ENCODE measurements around the gene CSTB.

Gene CSTB

GRCh38 chr21:43816611-43817071 lies 40.5 kb upstream of the CSTB start:
- Histone ChIP-seq H3K4me3 (ENCODE audit: severe bottlenecking) (no peak overlapping the region), H3K27ac (ENCODE audit: poor library complexity, severe bottlenecking) (no peak overlapping the region), H3K9me3 (ENCODE audit: severe bottlenecking) (no peaks in the 10 kb centered on the region), H3K4me1 (ENCODE audit: insufficient read depth, poor library complexity, severe bottlenecking) (peaks cover 13% of the 10 kb centered on the region), H3K36me3 (ENCODE audit: low read depth) (no peaks in the 10 kb centered on the region), H3K27me3 (ENCODE audit: insufficient read depth, poor library complexity, severe bottlenecking) (no peaks in the 10 kb centered on the region)
- ATAC-seq (ENCODE audit: low read depth) (no peak), DNase-seq (ENCODE audit: low spot score) (peak; percentile 36)
- no peak for TF ChIP-seq CTCF (IDR thresholded peaks at IDR 0.05; ENCODE audit: poor library complexity, severe bottlenecking)

DNA sequence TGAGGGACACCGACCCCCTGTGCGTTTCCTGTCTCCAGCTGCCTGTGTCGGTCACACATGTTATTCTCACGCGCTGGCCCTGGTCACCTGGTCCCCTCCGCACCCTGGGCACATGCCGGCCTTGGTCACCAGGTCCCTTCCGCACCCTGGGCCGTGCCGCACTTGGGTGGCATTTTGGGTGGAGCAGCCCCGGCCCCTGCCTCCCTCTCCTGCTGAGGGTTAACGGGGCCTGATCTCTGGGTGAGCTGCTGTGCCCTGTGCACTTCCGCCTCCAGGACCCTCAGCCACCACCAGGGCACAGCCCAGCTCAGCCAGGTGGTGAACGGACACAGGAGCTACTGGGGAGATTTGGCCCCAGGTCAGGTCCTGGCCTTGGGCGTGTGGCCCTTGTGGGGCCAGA lies 39.9 kb upstream of the CSTB start:
- no peak for DNase-seq (ENCODE audit: low spot score)
- Histone ChIP-seq H3K9me3 (ENCODE audit: severe bottlenecking) (no peaks in the 10 kb centered on the region), H3K4me3 (ENCODE audit: severe bottlenecking) (no peak overlapping the region), H3K4me1 (ENCODE audit: insufficient read depth, poor library complexity, severe bottlenecking) (peaks cover 15% of the 10 kb centered on the region), H3K27ac (ENCODE audit: poor library complexity, severe bottlenecking) (no peak overlapping the region), H3K36me3 (ENCODE audit: low read depth) (no peaks in the 10 kb centered on the region), H3K27me3 (ENCODE audit: insufficient read depth, poor library complexity, severe bottlenecking) (no peaks in the 10 kb centered on the region)
- ATAC-seq (ENCODE audit: low read depth) = no peak
- no peak for TF ChIP-seq CTCF (IDR thresholded peaks at IDR 0.05; ENCODE audit: poor library complexity, severe bottlenecking)

DNA sequence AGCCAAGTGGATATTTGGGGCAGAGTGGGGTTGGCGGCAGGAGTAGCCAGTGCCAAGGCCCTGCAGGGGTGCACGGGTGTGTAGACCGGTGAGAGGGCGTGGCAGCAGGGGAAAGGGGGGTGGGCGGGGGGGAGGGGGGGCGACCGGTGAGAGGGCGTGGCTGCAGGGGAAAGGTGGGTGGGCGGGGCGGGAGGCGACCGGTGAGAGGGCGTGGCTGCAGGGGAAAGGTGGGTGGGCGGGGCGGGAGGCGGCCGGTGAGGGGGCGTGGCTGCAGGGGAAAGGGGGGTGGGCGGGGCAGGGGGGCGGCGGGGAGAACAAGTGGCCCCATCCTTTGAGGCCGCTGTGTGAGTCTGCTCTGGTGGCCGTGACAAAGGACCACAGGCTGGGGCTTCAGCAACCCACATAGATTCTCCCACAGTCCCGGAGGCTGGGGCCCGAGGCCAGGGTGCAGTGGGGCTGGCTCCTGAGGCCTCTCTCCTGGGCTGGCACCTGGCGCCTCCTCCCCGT lies 39.1 kb upstream of the CSTB start:
- TF ChIP-seq CTCF (IDR thresholded peaks at IDR 0.05; ENCODE audit: poor library complexity, severe bottlenecking) = no peak
- H3K4me1 ChIP-seq (ENCODE audit: insufficient read depth, poor library complexity, severe bottlenecking) = peaks cover 15% of the 10 kb centered on the region
- no peak overlapping the region for H3K27ac ChIP-seq (ENCODE audit: poor library complexity, severe bottlenecking)
- peak; percentile 54 for DNase-seq (ENCODE audit: low spot score)
- no peaks in the 10 kb centered on the region for H3K9me3 ChIP-seq (ENCODE audit: severe bottlenecking)
- H3K4me3 ChIP-seq (ENCODE audit: severe bottlenecking) = no peak overlapping the region
- no peaks in the 10 kb centered on the region for H3K27me3 ChIP-seq (ENCODE audit: insufficient read depth, poor library complexity, severe bottlenecking)
- H3K36me3 ChIP-seq (ENCODE audit: low read depth) = no peaks in the 10 kb centered on the region
- ATAC-seq (ENCODE audit: low read depth) = no peak

- no peak for ATAC-seq (ENCODE audit: low read depth)
- H3K27ac ChIP-seq (ENCODE audit: poor library complexity, severe bottlenecking) = no peak overlapping the region
- H3K4me3 ChIP-seq (ENCODE audit: severe bottlenecking) = no peak overlapping the region
- H3K36me3 ChIP-seq (ENCODE audit: low read depth) = no peaks in the 10 kb centered on the region
- H3K9me3 ChIP-seq (ENCODE audit: severe bottlenecking) = no peaks in the 10 kb centered on the region
- peaks cover 15% of the 10 kb centered on the region for H3K4me1 ChIP-seq (ENCODE audit: insufficient read depth, poor library complexity, severe bottlenecking)
- no peak for TF ChIP-seq CTCF (IDR thresholded peaks at IDR 0.05; ENCODE audit: poor library complexity, severe bottlenecking)
- DNase-seq (ENCODE audit: low spot score) = no peak
- H3K27me3 ChIP-seq (ENCODE audit: insufficient read depth, poor library complexity, severe bottlenecking) = no peaks in the 10 kb centered on the region
These were observed 38.4 kb upstream of the CSTB start for GRCh38 chr21:43814215-43815106.

GRCh38 chr21:43813656-43813980 lies 37.5 kb upstream of the CSTB start:
- TF ChIP-seq CTCF (IDR thresholded peaks at IDR 0.05; ENCODE audit: poor library complexity, severe bottlenecking) = no peak
- Histone ChIP-seq H3K27me3 (ENCODE audit: insufficient read depth, poor library complexity, severe bottlenecking) (no peaks in the 10 kb centered on the region), H3K4me1 (ENCODE audit: insufficient read depth, poor library complexity, severe bottlenecking) (peaks cover 15% of the 10 kb centered on the region), H3K9me3 (ENCODE audit: severe bottlenecking) (no peaks in the 10 kb centered on the region), H3K36me3 (ENCODE audit: low read depth) (no peaks in the 10 kb centered on the region), H3K4me3 (ENCODE audit: severe bottlenecking) (no peak overlapping the region), H3K27ac (ENCODE audit: poor library complexity, severe bottlenecking) (no peak overlapping the region)
- no peak for DNase-seq (ENCODE audit: low spot score)
- ATAC-seq (ENCODE audit: low read depth) = no peak

Data from RWPE2 (cell line).